Measurements from ENCODE around the gene NIBAN1.
A peak's percentile ranks its signal among the peaks of the same experiment; 100 is the strongest.

The NIBAN1 gene

GRCh38 chr1:184945029-184945428, 29.3 kb downstream of the NIBAN1 start:
- DNase-seq (ENCODE audit: low read depth in 3 of 3) = no peak

DNA sequence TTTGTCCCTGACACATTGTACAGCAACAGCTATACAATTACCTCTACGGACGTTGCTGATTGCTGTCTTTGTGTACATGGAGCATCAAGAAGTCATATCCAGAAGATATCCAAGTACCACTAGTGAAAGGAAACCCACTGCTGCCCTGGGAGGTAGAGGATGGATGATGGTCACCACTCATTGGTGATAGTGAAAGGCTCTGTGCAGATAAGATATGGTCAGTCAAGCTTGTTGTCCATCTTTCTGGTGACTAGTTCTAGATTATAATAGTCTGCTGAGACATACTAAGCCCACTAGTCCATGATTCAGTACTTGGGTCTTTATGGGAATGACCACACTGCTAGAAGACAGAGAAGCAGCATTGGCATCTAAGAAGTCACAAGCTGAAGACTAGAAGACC, 30.3 kb downstream of the NIBAN1 start:
- DNase-seq (ENCODE audit: low read depth in 3 of 3) = no peak

DNA sequence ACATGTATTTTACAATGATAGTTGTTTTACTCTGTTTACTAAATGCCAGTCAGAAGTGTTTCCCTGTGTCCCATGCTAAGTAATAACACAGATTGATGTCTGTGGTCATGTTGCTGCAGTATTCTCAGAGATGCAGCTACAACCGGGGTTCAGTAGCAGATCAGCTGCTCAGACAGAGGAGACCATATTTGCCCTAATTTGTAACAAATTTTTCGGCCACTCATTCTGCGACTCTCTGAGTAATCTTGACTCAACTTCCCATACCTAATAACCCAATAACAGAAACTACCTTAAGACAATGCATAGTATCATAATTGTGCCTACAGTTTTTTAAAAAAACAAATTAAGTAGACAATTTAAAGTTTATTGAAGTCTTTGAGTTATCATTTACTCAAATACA, 32.6 kb downstream of the NIBAN1 start:
- peak in 1 of 3 donors; percentile 12 for DNase-seq (ENCODE audit: low read depth in 3 of 3)

- no peak for DNase-seq (ENCODE audit: low read depth in 3 of 3)
Measured at GRCh38 chr1:184941410-184941733, 32.9 kb downstream of the NIBAN1 start.

GRCh38 chr1:184940694-184941409, 33.5 kb downstream of the NIBAN1 start:
- DNase-seq (ENCODE audit: low read depth in 3 of 3) = no peak

DNA sequence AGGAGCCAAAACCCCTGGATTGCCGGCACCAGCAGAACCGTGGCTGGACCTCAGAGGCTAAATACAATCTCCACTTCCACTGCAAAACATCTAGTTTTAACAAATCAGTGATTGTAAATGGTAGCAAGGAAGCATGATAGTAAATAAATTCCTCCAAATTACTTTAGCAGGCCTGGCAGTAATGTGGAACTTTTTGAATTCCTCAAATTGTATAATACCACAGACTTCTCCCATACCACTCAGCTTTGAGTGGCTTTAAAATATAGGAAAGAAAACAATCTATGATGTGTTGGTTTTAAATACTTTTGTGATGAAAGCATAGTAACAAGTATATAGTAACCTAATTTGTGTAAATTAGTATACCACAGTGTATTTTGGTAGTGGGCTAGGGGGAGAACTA, 34.1 kb downstream of the NIBAN1 start:
- no peak for DNase-seq (ENCODE audit: low read depth in 3 of 3)

DNA sequence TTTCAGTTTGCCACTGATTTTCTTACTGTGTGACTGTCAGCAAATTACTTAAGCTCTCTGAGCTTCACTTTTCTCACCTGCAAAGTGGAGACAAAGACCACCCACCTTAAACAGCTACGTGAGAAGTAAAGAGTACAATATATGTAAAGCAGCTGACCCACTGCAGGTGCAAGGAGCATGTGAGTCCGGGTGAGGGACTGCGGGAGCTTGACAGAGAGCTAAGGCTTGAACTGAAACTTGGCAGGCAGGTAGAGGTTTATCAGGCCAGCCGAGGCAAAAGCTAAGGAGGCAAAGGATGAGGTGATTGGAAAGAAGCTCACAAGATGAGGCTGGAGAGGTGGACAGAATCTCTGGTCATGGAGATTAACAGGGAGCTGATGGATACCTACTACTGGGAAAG, 36.6 kb downstream of the NIBAN1 start:
- no peak for DNase-seq (ENCODE audit: low read depth in 3 of 3)

- no peak for DNase-seq (ENCODE audit: low read depth in 3 of 3)
Measured at GRCh38 chr1:184935920-184936798, 38.1 kb downstream of the NIBAN1 start.

- no peak for DNase-seq (ENCODE audit: low read depth in 3 of 3)
Measured at GRCh38 chr1:184933944-184934343, 40.4 kb downstream of the NIBAN1 start.

GRCh38 chr1:184932319-184932718, 42.0 kb downstream of the NIBAN1 start:
- DNase-seq (ENCODE audit: low read depth in 3 of 3) = no peak

DNA sequence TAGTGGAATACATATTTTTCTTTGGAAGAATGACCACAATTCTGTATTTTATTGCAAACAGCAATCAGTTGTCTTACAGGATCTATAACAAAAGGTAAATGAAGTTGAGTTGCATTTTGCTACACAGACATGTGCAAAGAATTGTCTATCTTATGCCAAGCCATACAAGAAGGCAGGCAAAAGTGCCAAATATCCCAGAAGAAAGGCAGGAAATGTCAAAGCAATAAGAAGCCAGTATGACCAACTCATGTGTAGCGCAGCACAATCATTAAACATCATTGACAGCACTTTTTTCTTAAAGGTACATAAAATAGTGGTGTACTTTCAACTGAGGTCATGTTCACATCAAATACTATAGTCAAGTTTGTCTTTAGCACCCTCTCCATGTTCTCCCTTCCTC, 42.7 kb downstream of the NIBAN1 start:
- no peak for DNase-seq (ENCODE audit: low read depth in 3 of 3)

GRCh38 chr1:184930645-184931044, 43.7 kb downstream of the NIBAN1 start:
- no peak for DNase-seq (ENCODE audit: low read depth in 3 of 3)

GRCh38 chr1:184930232-184930631, 44.1 kb downstream of the NIBAN1 start:
- DNase-seq (ENCODE audit: low read depth in 3 of 3) = no peak

GRCh38 chr1:184929711-184930202, 44.6 kb downstream of the NIBAN1 start:
- DNase-seq (ENCODE audit: low read depth in 3 of 3) = no peak

GRCh38 chr1:184928394-184928793, 45.9 kb downstream of the NIBAN1 start:
- no peak for DNase-seq (ENCODE audit: low read depth in 3 of 3)

Measured in stimulated activated CD4-positive, alpha-beta T cell treated with anti-CD3 and anti-CD28 coated beads, TNF-alpha, amount 100 ng/mL, for 48 hours (primary cell).